Astrocyte (in vitro differentiated cells and primary cell): ENCODE measurements around the gene TBC1D10B.

Experiments used
- CTCF ChIP-seq: IDR thresholded peaks from 2 replicates; pipeline ENCODE4 v1.5.1; 2011; ENCODE audit warnings: low read depth, mild to moderate bottlenecking, inconsistent platforms, low read length, moderate library complexity; ENCODE audit not compliant: insufficient read depth
- EZH2 ChIP-seq: IDR thresholded peaks from 2 replicates; pipeline ENCODE4 v1.6.1; 2012; ENCODE audit warnings: mild to moderate bottlenecking, low read length, inconsistent platforms; ENCODE audit not compliant: insufficient read depth

- TF ChIP-seq EZH2, result no peak
- TF ChIP-seq CTCF, result no peak
Measured at GRCh38 chr16:30407804-30408534, 37.7 kb upstream of the TBC1D10B start.
